IPS-20b (cell line): ENCODE data around the gene HOXC13.

Source experiments
- H3K27ac ChIP-seq: one replicate; pipeline ENCODE4 v1.5.1; 2013; ENCODE audit warnings: low read length
- H3K27me3 ChIP-seq: 2 replicates; pipeline ENCODE4 v1.6.1; 2013; ENCODE audit warnings: mild to moderate bottlenecking, low read length, inconsistent platforms; ENCODE audit not compliant: insufficient read depth
- H3K36me3 ChIP-seq: 2 replicates; pipeline ENCODE4 v1.6.1; 2013; ENCODE audit warnings: low read depth, mild to moderate bottlenecking, inconsistent platforms, low read length, moderate library complexity; ENCODE audit not compliant: insufficient read depth
- H3K4me1 ChIP-seq: 2 replicates; pipeline ENCODE4 v1.6.1; 2013; ENCODE audit warnings: mild to moderate bottlenecking, control low read depth, inconsistent platforms, low read length, moderate library complexity; ENCODE audit not compliant: insufficient read depth
- H3K4me3 ChIP-seq: 2 replicates; pipeline ENCODE4 v1.5.1; 2013; ENCODE audit warnings: mild to moderate bottlenecking, low read length, inconsistent platforms
- H3K9ac ChIP-seq: 2 replicates; pipeline ENCODE4 v1.6.1; 2013; ENCODE audit warnings: low read depth, mild to moderate bottlenecking, inconsistent platforms, low read length, moderate library complexity
- H3K9me3 ChIP-seq: 2 replicates; pipeline ENCODE4 v1.6.1; 2013; ENCODE audit warnings: mild to moderate bottlenecking, low read depth, low read length, inconsistent platforms; ENCODE audit not compliant: insufficient read depth

HOXC13 gene

DNA sequence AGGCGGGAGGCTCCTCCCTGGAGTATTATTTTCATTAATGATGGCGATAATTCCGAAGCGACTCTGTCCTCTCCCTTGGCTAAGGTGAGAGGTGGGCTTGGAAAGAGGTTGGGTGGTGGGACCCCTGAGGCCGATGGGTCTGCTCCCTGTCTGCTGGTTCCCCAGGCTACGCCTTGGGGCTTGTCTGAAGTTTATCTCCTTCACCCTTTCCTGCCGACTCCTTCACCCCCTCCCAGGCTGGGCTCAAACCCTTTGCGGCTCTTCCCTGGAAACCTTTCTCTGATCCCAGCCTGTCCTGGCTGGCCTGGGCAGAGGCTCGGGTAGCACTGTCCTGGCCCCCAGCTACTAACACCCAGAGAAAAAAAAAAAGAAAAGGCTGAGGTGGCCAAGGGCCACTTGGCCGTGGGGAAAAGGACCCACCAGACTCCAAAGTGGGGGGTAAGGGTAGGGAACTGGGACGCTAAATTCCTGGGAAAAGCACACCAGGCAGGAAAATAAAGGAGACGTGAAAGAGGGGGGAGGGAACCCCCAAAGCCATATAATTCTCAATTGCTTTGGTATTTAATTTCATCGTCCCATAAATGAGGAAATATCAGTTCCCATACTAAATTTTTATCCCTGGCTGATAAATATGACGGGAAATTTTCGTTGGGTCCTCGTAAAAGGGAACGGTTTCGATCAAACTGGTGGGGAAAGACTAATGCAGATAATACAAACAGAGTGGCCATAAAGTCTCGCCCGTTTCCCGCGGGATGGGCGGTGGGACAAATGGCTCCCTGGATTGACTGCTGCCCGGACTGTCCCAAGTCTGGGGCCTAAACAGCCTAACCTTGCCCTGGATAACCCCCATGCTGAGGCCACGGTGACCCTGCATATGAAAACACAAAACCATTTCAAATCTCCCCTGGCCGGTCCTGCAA is 44.3 kb downstream of the HOXC13 start:
- H3K9me3 ChIP-seq, result peaks cover 15% of the 10 kb centered on the region; the same call in 1 of the 2 replicates
- H3K27me3 ChIP-seq, result peaks cover 100% of the 10 kb centered on the region
- H3K4me3 ChIP-seq, result no peak overlapping the region
- no peaks in the 10 kb centered on the region for H3K36me3 ChIP-seq
- no peak overlapping the region for H3K27ac ChIP-seq
- H3K9ac ChIP-seq, result no peak overlapping the region
- H3K4me1 ChIP-seq, result no peaks in the 10 kb centered on the region

DNA sequence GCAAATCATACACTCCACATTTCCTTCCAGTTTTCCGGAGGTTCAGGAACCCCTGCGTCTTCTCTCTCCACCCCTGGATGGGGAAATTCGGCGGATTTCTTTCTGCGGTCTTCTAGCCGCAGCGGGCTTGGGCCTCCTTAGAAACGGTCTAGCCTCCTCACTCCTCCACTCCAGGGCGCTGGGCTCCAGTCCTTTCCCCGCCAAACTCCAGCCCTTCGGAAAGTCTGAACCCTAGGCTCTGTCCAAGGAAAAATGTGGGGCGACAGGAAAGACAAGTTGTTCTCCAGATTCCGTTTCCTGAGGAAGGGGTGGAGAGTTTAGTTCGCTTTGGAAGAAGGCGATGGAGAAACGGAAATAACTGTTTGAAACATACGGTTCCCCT is 44.9 kb downstream of the HOXC13 start:
- Histone ChIP-seq H3K27ac (no peak overlapping the region), H3K4me3 (no peak overlapping the region), H3K36me3 (no peaks in the 10 kb centered on the region), H3K9me3 (peaks cover 15% of the 10 kb centered on the region; the same call in 1 of the 2 replicates), H3K4me1 (no peaks in the 10 kb centered on the region), H3K27me3 (peaks cover 100% of the 10 kb centered on the region), H3K9ac (no peak overlapping the region)

DNA sequence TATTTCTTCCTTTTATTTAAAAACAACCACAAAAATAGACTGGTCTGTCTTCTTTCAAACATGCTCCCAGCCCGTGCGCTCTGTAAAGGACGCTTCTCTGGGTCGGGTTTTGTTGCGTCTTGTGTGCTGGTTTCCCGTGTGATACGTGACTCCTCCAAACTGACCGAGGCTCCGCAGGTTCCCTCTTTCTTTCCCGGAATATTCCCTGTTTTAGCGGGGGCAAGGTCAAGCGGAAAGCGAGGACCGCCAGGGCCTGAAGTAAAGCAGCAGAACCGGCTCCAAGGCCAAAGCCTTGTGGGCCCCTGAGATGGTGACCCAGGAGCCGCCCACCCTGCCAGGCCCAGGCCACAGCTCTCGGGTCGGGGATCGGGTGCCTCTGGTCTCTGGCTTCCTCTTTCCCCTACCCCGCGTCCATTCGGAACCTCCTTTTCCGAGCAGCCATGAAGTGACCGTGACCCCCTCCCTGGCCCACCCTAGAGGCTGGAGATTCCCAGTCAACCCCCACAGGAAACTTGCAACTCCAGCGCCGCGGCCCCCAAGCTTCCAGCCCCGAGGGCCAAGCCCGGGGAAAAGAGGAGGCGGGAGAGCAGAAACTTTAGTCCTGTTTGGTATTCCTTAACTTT is 45.4 kb downstream of the HOXC13 start:
- H3K4me3 ChIP-seq, result no peak overlapping the region
- H3K4me1 ChIP-seq, result no peaks in the 10 kb centered on the region
- H3K27ac ChIP-seq, result no peak overlapping the region
- no peaks in the 10 kb centered on the region for H3K36me3 ChIP-seq
- H3K9me3 ChIP-seq, result peaks cover 15% of the 10 kb centered on the region; the same call in 1 of the 2 replicates
- H3K27me3 ChIP-seq, result peaks cover 100% of the 10 kb centered on the region
- no peak overlapping the region for H3K9ac ChIP-seq

DNA sequence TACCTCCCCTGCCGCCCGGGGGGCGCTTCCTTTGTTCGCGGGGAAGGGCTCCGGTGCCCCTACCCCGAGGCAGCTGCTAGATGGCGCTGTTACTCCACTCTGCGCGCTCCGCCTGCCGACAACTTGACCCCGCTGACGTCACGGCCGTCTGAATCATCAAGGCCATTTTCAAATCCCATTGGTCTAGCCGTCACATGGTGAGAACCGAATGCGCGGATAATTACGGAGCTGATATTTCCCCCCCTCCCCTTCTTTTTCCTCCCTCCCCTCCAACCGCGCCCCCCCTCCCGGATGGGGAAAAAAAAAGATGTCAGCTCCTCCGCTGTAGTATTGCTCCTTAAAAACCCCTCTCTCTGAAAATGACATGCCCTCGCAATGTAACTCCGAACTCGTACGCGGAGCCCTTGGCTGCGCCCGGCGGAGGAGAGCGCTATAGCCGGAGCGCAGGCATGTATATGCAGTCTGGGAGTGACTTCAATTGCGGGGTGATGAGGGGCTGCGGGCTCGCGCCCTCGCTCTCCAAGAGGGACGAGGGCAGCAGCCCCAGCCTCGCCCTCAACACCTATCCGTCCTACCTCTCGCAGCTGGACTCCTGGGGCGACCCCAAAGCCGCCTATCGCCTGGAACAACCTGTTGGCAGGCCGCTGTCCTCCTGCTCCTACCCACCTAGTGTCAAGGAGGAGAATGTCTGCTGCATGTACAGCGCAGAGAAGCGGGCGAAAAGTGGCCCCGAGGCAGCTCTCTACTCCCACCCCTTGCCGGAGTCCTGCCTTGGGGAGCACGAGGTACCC is 46.5 kb downstream of the HOXC13 start, which contains the start of gene HOXC10:
Gene HOXC10, plus strand, starts transcription at position 246 of the 791 bp plus-strand sequence. Its CDS starts 114 bp downstream, at position 360.
- Histone ChIP-seq H3K9me3 (peaks cover 15% of the 10 kb centered on the region; the same call in 1 of the 2 replicates), H3K9ac (no peak within 1 kb of the TSS), H3K36me3 (no peaks in the 10 kb centered on the region), H3K4me1 (no peaks in the 10 kb centered on the region), H3K27me3 (peaks cover 100% of the 10 kb centered on the region), H3K4me3 (no peak within 1 kb of the TSS), H3K27ac (no peak within 1 kb of the TSS)

DNA sequence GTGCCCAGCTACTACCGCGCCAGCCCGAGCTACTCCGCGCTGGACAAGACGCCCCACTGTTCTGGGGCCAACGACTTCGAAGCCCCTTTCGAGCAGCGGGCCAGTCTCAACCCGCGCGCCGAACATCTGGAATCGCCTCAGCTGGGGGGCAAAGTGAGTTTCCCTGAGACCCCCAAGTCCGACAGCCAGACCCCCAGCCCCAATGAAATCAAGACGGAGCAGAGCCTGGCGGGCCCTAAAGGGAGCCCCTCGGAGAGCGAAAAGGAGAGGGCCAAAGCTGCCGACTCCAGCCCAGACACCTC is 47.0 kb downstream of the HOXC13 start:
- no peak overlapping the region for H3K4me3 ChIP-seq
- no peak overlapping the region for H3K27ac ChIP-seq
- H3K27me3 ChIP-seq, result peaks cover 100% of the 10 kb centered on the region
- H3K9ac ChIP-seq, result no peak overlapping the region
- peaks cover 15% of the 10 kb centered on the region; the same call in 1 of the 2 replicates for H3K9me3 ChIP-seq
- no peaks in the 10 kb centered on the region for H3K4me1 ChIP-seq
- H3K36me3 ChIP-seq, result no peaks in the 10 kb centered on the region

DNA sequence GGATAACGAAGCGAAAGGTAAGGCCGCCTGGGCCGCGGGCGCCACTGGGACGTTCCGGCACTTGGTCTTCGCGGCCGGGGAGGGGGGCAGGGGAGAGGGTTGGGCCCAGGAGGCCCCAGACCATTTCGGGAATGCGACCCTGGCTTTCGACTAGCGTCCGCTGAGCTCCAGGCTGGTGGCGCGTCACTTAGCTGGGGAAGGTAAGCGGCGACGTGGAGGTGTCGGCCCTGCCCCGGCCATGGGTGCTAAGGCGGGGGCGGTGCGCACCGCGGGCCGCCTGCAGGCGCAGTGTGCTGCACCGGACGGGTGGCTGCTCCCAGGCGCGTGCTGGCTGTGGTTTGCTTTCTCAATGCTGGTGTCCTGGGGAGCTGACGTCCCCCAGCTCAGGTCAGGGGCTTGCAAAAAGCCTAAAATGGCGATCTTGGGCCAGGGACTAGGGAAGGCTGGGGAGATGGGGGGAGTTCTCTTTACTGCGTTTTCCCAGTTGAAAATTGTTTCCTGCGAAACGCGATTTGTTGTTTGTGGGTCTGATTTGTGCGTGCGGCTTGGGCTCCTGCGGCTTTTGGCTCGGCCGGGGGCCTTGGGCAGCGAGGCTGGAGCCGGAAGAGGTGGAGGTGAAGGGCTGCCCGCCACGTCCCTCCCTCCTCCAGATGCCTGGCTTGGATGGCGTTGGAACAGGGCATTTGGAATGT is 47.5 kb downstream of the HOXC13 start:
- no peaks in the 10 kb centered on the region for H3K4me1 ChIP-seq
- H3K9me3 ChIP-seq, result peaks cover 15% of the 10 kb centered on the region; the same call in 1 of the 2 replicates
- H3K9ac ChIP-seq, result no peak overlapping the region
- H3K36me3 ChIP-seq, result no peaks in the 10 kb centered on the region
- H3K27ac ChIP-seq, result no peak overlapping the region
- H3K27me3 ChIP-seq, result peaks cover 100% of the 10 kb centered on the region
- H3K4me3 ChIP-seq, result no peak overlapping the region

DNA sequence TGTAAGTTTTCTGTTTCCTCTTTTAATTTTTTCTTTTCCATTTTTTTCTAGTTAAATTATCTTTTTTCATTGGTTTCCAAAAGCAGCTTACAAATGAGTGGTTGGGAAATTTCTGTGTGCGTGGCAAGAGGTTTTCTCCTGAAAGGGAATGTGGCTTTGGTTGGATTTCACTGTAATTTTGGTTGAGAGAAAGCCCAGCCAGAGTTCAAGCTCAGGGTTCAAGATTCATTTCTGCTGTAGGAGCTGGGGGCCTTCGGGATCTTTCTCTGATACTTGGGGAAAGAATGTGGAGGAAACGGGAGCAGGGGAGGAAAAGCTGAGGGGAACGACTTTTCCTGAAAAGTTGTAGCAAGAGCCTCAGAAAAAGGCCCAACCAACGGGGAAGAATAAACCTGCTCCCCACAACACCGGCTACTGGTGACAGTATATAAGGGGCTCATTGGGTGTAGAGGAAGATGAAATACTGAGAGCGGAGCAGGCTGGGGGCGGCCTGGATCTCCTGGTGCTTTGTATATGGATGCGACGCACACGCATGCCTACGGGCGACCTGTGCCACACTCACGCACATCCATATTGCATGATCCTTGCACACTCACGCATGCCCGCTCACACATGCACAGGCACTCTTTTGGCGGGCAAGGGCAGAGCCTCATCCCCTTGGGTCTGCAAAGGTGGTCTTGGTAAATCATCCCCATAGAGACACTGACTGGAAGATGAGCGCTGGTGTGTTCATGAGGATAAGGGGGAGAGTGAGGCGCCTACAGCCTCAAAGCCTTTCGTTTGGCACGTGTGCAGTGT is 48.3 kb downstream of the HOXC13 start:
- no peaks in the 10 kb centered on the region for H3K36me3 ChIP-seq
- peaks cover 15% of the 10 kb centered on the region; the same call in 1 of the 2 replicates for H3K9me3 ChIP-seq
- no peaks in the 10 kb centered on the region for H3K4me1 ChIP-seq
- no peak overlapping the region for H3K4me3 ChIP-seq
- no peak overlapping the region for H3K27ac ChIP-seq
- H3K27me3 ChIP-seq, result peaks cover 100% of the 10 kb centered on the region
- H3K9ac ChIP-seq, result no peak overlapping the region

DNA sequence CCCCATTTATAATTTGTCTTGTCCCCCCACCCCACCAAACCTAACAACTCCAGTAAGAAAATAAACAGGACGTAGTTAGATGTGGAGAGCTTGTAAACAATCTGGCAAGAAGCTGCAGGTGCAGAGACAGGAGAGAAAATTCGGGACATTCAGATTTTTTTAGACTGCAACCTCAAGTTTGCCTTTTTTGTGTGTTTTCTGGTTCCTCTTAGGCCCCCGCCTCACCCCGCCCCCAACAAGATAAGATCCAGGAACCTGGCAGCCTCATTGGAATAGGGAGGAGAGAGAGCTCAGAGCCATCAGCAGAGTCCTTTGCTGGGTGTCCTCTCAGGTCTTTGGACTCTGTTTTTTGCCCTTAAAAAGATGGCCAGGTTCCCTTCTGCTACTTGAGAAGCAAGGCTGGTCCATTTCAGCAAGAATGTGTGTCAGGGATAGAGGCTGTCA is 49.2 kb downstream of the HOXC13 start:
- Histone ChIP-seq H3K4me3 (no peak overlapping the region), H3K36me3 (no peaks in the 10 kb centered on the region), H3K9me3 (peaks cover 15% of the 10 kb centered on the region; the same call in 1 of the 2 replicates), H3K27ac (no peak overlapping the region), H3K4me1 (no peaks in the 10 kb centered on the region), H3K27me3 (peaks cover 100% of the 10 kb centered on the region), H3K9ac (no peak overlapping the region)

DNA sequence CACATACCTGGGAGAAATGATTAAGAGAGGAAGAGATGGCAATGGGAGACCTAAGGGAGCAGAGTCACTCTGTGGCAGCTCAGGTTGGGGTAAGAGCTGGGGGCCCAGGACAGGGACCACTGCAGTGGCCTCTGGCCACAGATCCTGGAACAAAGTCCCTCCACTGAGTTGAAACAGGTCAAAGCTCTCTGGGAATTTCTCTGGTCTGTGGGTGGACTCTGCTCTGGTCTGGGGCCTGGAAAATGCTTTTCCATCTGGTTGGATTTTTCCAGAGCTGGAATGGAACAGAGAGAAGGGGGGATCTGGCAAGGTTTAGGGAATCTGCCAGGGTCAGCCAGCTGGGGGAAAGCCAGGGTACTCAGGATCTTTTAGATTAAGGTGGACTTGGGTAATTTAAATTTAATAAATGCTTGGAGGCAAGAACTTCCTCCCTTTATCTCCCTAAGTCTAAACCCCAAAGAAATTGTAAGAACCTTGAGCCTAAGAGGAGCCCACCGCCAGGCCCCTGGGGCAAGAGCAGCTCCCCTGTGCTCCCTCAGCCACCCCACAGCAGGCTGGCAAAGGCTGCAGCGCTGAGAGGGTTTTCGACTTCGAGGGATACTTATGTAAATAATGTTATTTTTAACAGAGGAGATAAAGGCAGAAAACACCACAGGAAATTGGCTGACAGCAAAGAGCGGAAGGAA is 50.1 kb downstream of the HOXC13 start:
- no peak overlapping the region for H3K9ac ChIP-seq
- no peak overlapping the region for H3K4me3 ChIP-seq
- no peaks in the 10 kb centered on the region for H3K36me3 ChIP-seq
- H3K27ac ChIP-seq, result no peak overlapping the region
- H3K9me3 ChIP-seq, result peaks cover 12% of the 10 kb centered on the region; the same call in 1 of the 2 replicates
- H3K4me1 ChIP-seq, result no peaks in the 10 kb centered on the region
- H3K27me3 ChIP-seq, result peaks cover 100% of the 10 kb centered on the region
